Upper lobe of left lung (tissue), 6 donors: ENCODE measurements around the gene PTPRO. TPM values are rescaled to one million over a fixed set of nuclear protein-coding genes. Genes with fewer than 3 reads are reported as not detected.

ENCODE experiments used
- ATAC-seq, 2 donors: fragments of 200-7000 bp; cut with Tn5 transposase; one replicate each; pipeline ENCODE4 v1.9.1; 2022; ENCODE audit warnings: mild to moderate bottlenecking in 2 of 2, moderate library complexity in 2 of 2; ENCODE audit not compliant: low FRiP score in 2 of 2
- DNase-seq, 2 donors: peaks; one replicate each; pipeline ENCODE4 v3.0.0-alpha.2; 2019 to 2020
- H3K27ac ChIP-seq, 4 donors: fragments of 200-600 bp; sonication (generic); one replicate each; pipeline ENCODE4 v1.5.1; 2016 to 2019
- H3K27me3 ChIP-seq, 4 donors: fragments of 200-600 bp; sonication (generic); one replicate each; pipeline ENCODE4 v1.5.1; 2017 to 2019
- H3K36me3 ChIP-seq, 4 donors: fragments of 200-600 bp; sonication (generic); one replicate each; pipeline ENCODE4 v1.5.1; 2016 to 2019
- H3K4me1 ChIP-seq, 4 donors: fragments of 200-600 bp; sonication (generic); one replicate each; pipeline ENCODE4 v1.5.1; 2018 to 2019
- H3K4me3 ChIP-seq, 4 donors: fragments of 200-600 bp; sonication (generic); one replicate each; pipeline ENCODE4 v1.5.1; 2017 to 2019; ENCODE audit warnings: mild to moderate bottlenecking in 2 of 4, moderate library complexity in 1 of 4
- H3K9me3 ChIP-seq, 4 donors: fragments of 200-600 bp; sonication (generic); one replicate each; pipeline ENCODE4 v1.5.1; 2018 to 2019
- CTCF ChIP-seq, 6 experiments: fragments of 450-650 bp in 4 of 6; fragments of 200-600 bp in 2 of 6; sonication (generic) in 2 of 6; IDR thresholded peaks; one replicate each; pipeline ENCODE4 v1.5.1; 2016 to 2019; ENCODE audit warnings: antibody characterized with exemption in 6 of 6
- EP300 ChIP-seq, 4 donors: sonication (generic); formaldehyde crosslinking; IDR thresholded peaks; one replicate each; pipeline ENCODE4 v1.5.1; 2017; ENCODE audit warnings: antibody characterized with exemption in 4 of 4, control low read depth in 2 of 4
- POLR2A ChIP-seq, 4 donors: fragments of 450-650 bp; IDR thresholded peaks; one replicate each; pipeline ENCODE4 v1.5.1; 2016 to 2017; ENCODE audit warnings: antibody characterized with exemption in 4 of 4, mild to moderate bottlenecking in 2 of 4
- POLR2AphosphoS5 ChIP-seq, 2 donors: sonication (generic); formaldehyde crosslinking; IDR thresholded peaks; one replicate each; pipeline ENCODE4 v1.5.1; 2017; ENCODE audit warnings: antibody characterized with exemption in 2 of 2
- WGBS, 2 donors: methylation state at CpG; one replicate each; pipeline ENCODE4 v1.1.5; 2017 to 2018; 5-methylcytosine and 5-hydroxymethylcytosine counted together
- total RNA-seq, 6 donors: library from RNA; depleted of rRNA in 4 of 6; stranded (reverse); fragments of >200 nt in 4 of 6; gene quantifications; one replicate each; pipeline versions ENCODE4 v1.1.0 to v1.2.1, GENCODE V29; 2016 to 2021
- donor health status: DM: no; HTN: no; CAD: no; lungs with moderate emphysema.
- donor health status: DM: no; HTN: yes; CAD: no; lungs with severe emphysema.

PTPRO gene
- total RNA-seq, 6 donors from 2014 or later, result 3.6 to 19.0 (median 8.4) TPM

GRCh38 chr12:15387772-15388171, 65.5 kb downstream of the PTPRO start:
- ATAC-seq (no peak), DNase-seq (no peak)
- H3K4me1 ChIP-seq, result no peaks in the 10 kb centered on the region
- no peaks in the 10 kb centered on the region for H3K27me3 ChIP-seq
- TF ChIP-seq EP300 (IDR thresholded peaks at IDR 0.05) (no peak), CTCF (IDR thresholded peaks at IDR 0.05) (no peak), POLR2AphosphoS5 (IDR thresholded peaks at IDR 0.05) (no peak), POLR2A (IDR thresholded peaks at IDR 0.05) (no peak)
- 54 to 63% methylated on average over 1 of the region's 1 CpG for WGBS, 2 donors
- no peak overlapping the region for H3K27ac ChIP-seq
- H3K9me3 ChIP-seq, result no peaks in the 10 kb centered on the region
- no peak overlapping the region for H3K4me3 ChIP-seq
- H3K36me3 ChIP-seq, result no peaks in the 10 kb centered on the region

- Histone ChIP-seq H3K4me3 (no peak overlapping the region), H3K4me1 (no peaks in the 10 kb centered on the region), H3K27ac (no peak overlapping the region), H3K27me3 (no peaks in the 10 kb centered on the region), H3K9me3 (no peaks in the 10 kb centered on the region), H3K36me3 (no peaks in the 10 kb centered on the region)
- ATAC-seq, result no peak
- DNase-seq, result no peak
- no peak for TF ChIP-seq CTCF (IDR thresholded peaks at IDR 0.05)
- TF ChIP-seq EP300 (IDR thresholded peaks at IDR 0.05), result no peak
- TF ChIP-seq POLR2AphosphoS5 (IDR thresholded peaks at IDR 0.05), result no peak
- TF ChIP-seq POLR2A (IDR thresholded peaks at IDR 0.05), result no peak
- 62 to 71% methylated on average over 1 of the region's 1 CpG for WGBS, 2 donors
Measured at GRCh38 chr12:15389561-15389960, 67.3 kb downstream of the PTPRO start.

- no peaks in the 10 kb centered on the region for H3K36me3 ChIP-seq
- 74 to 90% methylated on average over 1 of the region's 1 CpG for WGBS, 2 donors
- H3K27me3 ChIP-seq, result no peaks in the 10 kb centered on the region
- no peak overlapping the region for H3K4me3 ChIP-seq
- no peak for DNase-seq
- no peak for TF ChIP-seq EP300 (IDR thresholded peaks at IDR 0.05)
- no peak for TF ChIP-seq POLR2AphosphoS5 (IDR thresholded peaks at IDR 0.05)
- no peak for TF ChIP-seq CTCF (IDR thresholded peaks at IDR 0.05)
- TF ChIP-seq POLR2A (IDR thresholded peaks at IDR 0.05), result no peak
- ATAC-seq, result no peak
- no peaks in the 10 kb centered on the region for H3K9me3 ChIP-seq
- no peaks in the 10 kb centered on the region for H3K4me1 ChIP-seq
- H3K27ac ChIP-seq, result no peak overlapping the region
Measured at GRCh38 chr12:15393037-15393436, 70.7 kb downstream of the PTPRO start.

- ATAC-seq, result no peak
- no peaks in the 10 kb centered on the region for H3K27me3 ChIP-seq
- no peak overlapping the region for H3K27ac ChIP-seq
- H3K9me3 ChIP-seq, result no peaks in the 10 kb centered on the region
- H3K4me1 ChIP-seq, result no peaks in the 10 kb centered on the region
- no peaks in the 10 kb centered on the region for H3K36me3 ChIP-seq
- H3K4me3 ChIP-seq, result no peak overlapping the region
- no peak for TF ChIP-seq EP300 (IDR thresholded peaks at IDR 0.05)
- no peak for TF ChIP-seq POLR2AphosphoS5 (IDR thresholded peaks at IDR 0.05)
- no peak for TF ChIP-seq POLR2A (IDR thresholded peaks at IDR 0.05)
- no peak for TF ChIP-seq CTCF (IDR thresholded peaks at IDR 0.05)
- DNase-seq, result no peak
Measured at GRCh38 chr12:15393995-15394394, 71.7 kb downstream of the PTPRO start.

- no peaks in the 10 kb centered on the region for H3K9me3 ChIP-seq
- H3K27me3 ChIP-seq, result no peaks in the 10 kb centered on the region
- no peaks in the 10 kb centered on the region for H3K4me1 ChIP-seq
- DNase-seq (no peak), ATAC-seq (no peak)
- H3K27ac ChIP-seq, result no peak overlapping the region
- H3K4me3 ChIP-seq, result no peak overlapping the region
- WGBS, 2 donors, result 0% methylated on average over 1 of the region's 1 CpG
- TF ChIP-seq POLR2AphosphoS5 (IDR thresholded peaks at IDR 0.05) (no peak), EP300 (IDR thresholded peaks at IDR 0.05) (no peak), CTCF (IDR thresholded peaks at IDR 0.05) (no peak)
- H3K36me3 ChIP-seq, result no peaks in the 10 kb centered on the region
Measured at GRCh38 chr12:15404485-15404884, 82.2 kb downstream of the PTPRO start.
